Left hindlimb (tissue), 1 donor: ENCODE measurements around the gene LRIG2.
A peak's percentile ranks its signal among the peaks of the same experiment; 100 is the strongest.
"Not testable (repeated sequence)": the region's sequence is repeated elsewhere in the genome, so short reads cannot be mapped to it uniquely, and the experiment has no call there.

Experiments used
- DNase-seq: peaks from one replicate; pipeline ENCODE4 v3.0.0-alpha.2; 2018

The LRIG2 gene

GRCh38 chr1:113133038-113133437 lies 60.0 kb downstream of the LRIG2 start:
- no peak for DNase-seq

- DNase-seq, result no peak
Observed at GRCh38 chr1:113133759-113134158, 60.8 kb downstream of the LRIG2 start.

- DNase-seq, result no peak
Observed at GRCh38 chr1:113135460-113135859, 62.5 kb downstream of the LRIG2 start.

DNA sequence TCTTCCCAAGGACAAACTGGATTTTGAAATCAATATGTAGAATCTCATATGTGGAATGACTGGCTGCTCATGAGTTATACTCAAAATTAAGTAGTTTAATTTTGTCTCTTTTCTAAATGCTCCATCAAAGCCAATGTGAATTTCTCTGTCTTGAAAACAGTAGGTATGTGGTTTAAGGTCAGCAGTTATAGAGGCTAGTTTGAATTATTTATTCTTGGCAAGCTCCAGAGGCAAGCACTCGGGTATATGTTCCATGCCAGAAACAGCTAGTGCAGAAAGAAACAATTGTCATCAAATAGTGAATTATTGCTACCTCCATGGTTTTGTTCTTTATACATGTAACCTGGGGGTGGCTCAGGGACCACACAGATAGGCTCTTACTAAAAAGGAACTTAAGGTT lies 63.5 kb downstream of the LRIG2 start:
- DNase-seq, result no peak

DNA sequence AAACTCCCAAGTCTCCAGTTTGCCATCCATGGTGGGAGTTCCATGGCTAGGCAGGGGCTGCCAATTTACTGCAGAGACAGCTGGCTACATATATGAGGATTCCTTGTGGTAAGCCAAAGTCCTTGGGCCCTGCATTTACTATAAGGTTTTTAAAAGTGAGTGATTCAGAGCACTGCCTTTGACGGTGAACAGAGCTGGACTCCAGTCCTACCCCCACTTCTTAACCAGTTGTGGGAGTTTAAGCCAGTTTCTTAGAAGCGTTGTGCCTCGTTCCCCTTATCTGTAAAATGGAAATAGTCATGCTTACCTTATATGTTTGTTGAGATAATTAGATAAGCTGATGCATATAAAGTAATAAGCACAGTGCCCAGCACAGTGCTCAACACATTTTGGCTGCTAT lies 64.6 kb downstream of the LRIG2 start:
- DNase-seq, result no peak

GRCh38 chr1:113138778-113139177 lies 65.8 kb downstream of the LRIG2 start:
- no peak for DNase-seq

DNA sequence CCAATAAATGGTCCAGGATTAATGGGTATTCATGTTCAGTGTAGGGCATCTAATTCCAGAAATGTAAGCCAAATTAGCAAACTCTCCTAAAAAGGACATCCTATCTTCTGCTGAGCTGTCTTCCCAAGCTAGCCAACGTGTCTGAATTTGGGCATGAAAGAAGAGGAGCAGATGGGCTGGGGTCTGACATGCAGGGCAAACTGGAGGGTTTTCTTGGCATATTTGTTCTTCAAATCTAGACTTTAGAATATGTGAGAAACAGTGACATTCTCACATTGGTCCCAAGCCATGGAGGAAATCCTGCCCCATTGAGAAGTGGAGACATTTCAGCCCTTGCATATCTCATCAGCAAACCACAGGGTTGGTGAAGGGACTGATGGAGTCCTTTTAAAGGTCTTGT lies 67.2 kb downstream of the LRIG2 start:
- DNase-seq, result no peak

GRCh38 chr1:113140588-113141446 lies 67.8 kb downstream of the LRIG2 start:
- peak; percentile 56 for DNase-seq

GRCh38 chr1:113141650-113142473 lies 68.9 kb downstream of the LRIG2 start:
- DNase-seq, result no peak

GRCh38 chr1:113142791-113143190 lies 69.8 kb downstream of the LRIG2 start:
- no peak for DNase-seq

GRCh38 chr1:113146242-113147072 lies 73.5 kb downstream of the LRIG2 start:
- no peak for DNase-seq

- no peak for DNase-seq
Observed at GRCh38 chr1:113147073-113147625, 74.2 kb downstream of the LRIG2 start.

GRCh38 chr1:113147826-113148225 lies 74.8 kb downstream of the LRIG2 start:
- no peak for DNase-seq

- not testable (repeated sequence) for DNase-seq
Observed at GRCh38 chr1:113150494-113150893, 77.5 kb downstream of the LRIG2 start.

DNA sequence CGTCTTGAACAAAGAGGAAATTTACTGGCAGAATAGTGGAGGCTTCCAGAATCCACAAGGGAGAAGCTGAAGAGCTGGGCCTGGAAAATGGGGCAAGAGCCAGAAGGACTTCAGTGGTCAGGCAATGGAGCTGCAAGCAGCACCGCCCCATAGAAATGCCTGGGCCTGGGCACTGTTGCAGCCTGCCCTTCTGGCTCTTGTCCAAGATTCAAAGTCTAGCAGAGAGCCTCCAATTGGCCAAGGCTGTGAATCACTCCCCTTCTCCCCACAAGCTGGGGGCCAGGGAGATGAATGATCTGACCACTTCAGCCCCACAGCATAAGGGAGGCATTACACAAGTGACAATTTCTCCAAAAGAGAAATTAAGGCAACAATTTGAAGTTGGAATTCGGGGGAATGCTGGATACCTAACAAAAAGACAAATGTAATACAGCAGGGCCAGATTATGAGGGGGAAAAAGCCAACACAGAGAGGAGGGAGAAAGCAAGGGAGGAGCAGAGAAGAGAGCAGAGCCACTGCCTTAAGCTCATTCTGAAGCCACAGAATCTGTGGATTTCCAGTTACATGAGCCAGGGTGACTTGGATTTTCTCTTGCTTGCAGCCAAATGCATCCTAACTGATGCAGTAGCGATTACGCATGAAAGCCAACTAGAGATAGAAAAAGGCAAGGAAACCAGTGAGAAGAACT lies 80.3 kb downstream of the LRIG2 start:
- no peak for DNase-seq

- no peak for DNase-seq
Observed at GRCh38 chr1:113156368-113156767, 83.4 kb downstream of the LRIG2 start.

DNA sequence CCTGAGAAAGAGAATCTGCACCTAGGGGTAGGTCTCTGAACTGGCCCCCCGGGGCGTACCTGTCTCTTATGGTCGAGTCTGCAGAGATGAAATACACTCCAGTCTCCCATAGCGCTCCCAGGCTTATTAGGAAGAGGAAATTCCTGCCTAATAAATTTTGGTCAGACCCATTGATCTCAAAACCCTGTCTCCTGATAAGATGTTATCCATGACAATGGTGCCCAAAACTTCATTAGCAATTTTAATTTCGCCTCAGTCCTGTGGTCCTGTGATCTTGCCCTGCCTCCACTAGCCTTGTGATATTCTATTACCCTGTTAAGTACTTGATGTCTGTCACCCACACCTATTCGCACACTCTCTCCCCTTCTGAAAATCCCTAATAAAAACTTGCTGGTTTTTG lies 85.7 kb downstream of the LRIG2 start:
- DNase-seq, result not testable (repeated sequence)

DNA sequence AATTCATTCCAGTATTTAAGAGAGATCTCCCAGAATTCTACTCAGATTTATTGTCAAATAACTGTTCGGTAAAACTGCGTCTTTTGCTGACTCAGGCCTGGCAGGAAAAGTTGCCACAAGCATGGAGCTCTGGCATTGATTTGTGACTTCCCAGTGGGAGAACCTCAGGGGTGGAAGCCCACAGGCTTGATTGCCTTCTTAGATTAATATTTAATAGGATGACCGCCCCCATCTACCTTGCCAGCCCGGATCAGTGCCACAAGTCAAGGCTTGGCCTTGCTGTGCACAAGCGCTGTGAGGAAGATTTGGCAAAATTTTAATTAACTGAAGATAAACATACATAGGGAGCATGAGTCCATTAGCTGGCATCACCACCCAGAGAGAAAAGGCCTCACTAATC lies 93.5 kb downstream of the LRIG2 start:
- no peak for DNase-seq

- DNase-seq, result no peak
Observed at GRCh38 chr1:113168946-113169345, 95.9 kb downstream of the LRIG2 start.

DNA sequence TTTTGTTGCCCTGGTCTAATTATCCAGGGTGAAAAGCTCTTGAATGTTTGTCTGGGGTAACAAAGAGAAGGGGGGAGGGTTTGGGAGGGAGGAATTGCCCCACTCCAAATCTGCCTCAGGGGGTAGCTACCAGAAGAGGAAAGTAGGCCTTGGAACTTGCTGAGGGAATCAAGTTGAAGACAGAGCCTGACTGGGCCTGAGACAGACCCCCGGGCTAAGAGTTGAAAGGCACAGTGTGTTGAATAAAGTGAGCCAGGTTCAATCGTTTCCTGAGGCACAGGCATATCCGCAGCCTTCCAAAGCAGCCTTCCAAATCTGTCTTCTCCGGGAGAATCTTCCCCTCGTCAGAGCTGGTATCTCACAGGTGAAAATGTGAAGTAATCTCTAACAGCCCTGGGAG lies 96.6 kb downstream of the LRIG2 start:
- no peak for DNase-seq

DNA sequence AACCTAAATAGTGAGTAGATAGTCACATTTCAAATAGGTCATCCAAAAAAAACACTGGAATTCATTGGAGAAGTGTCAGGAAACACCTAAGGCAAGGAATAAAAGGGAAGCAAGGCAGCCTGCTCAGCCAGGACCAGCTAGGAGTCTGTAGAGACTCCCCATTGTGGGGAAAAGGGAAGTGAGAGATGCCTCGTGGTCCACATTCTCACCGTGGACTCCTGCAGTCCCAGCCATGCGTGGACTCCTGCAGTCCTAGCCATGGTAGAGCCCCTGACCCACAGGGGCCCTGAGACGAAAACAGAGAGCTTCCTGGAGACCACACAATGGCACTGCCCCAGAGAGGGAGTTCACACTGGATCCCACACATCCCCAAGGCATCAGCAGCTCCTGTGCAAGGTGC lies 97.5 kb downstream of the LRIG2 start:
- no peak for DNase-seq

DNA sequence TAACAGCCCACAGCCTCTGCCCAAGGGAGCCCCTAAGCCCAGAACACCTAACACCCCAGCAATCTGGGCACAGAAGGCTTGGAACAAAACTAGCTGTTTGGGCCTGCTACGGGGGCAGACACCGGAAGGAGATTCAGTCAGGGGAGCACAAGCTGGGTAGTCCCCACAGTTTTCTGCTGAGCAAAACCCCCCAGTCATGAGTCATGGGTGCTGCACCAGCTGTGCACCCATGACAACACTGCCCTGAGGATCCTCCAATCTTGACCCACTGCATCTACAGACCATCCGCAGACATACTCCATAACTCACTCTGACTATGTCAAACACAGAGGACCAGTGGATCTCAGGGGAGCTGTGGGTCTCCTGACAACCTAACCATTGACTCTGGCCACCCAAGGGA lies 105.1 kb downstream of the LRIG2 start:
- DNase-seq, result no peak
